HG02938 (cell line): Measurements from ENCODE around the gene ADD2.
"Not testable (repeated sequence)": the region's sequence is repeated elsewhere in the genome, so short reads cannot be mapped to it uniquely, and the experiment has no call there.

Experiments used
- ATAC-seq: cut with Tn5 transposase; IDR thresholded peaks from one replicate; pipeline ENCODE4 v1.9.1; 2021; ENCODE audit warnings: mild to moderate bottlenecking, moderate library complexity; ENCODE audit not compliant: unreplicated experiment

Gene ADD2, protein sequence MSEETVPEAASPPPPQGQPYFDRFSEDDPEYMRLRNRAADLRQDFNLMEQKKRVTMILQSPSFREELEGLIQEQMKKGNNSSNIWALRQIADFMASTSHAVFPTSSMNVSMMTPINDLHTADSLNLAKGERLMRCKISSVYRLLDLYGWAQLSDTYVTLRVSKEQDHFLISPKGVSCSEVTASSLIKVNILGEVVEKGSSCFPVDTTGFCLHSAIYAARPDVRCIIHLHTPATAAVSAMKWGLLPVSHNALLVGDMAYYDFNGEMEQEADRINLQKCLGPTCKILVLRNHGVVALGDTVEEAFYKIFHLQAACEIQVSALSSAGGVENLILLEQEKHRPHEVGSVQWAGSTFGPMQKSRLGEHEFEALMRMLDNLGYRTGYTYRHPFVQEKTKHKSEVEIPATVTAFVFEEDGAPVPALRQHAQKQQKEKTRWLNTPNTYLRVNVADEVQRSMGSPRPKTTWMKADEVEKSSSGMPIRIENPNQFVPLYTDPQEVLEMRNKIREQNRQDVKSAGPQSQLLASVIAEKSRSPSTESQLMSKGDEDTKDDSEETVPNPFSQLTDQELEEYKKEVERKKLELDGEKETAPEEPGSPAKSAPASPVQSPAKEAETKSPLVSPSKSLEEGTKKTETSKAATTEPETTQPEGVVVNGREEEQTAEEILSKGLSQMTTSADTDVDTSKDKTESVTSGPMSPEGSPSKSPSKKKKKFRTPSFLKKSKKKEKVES

DNA sequence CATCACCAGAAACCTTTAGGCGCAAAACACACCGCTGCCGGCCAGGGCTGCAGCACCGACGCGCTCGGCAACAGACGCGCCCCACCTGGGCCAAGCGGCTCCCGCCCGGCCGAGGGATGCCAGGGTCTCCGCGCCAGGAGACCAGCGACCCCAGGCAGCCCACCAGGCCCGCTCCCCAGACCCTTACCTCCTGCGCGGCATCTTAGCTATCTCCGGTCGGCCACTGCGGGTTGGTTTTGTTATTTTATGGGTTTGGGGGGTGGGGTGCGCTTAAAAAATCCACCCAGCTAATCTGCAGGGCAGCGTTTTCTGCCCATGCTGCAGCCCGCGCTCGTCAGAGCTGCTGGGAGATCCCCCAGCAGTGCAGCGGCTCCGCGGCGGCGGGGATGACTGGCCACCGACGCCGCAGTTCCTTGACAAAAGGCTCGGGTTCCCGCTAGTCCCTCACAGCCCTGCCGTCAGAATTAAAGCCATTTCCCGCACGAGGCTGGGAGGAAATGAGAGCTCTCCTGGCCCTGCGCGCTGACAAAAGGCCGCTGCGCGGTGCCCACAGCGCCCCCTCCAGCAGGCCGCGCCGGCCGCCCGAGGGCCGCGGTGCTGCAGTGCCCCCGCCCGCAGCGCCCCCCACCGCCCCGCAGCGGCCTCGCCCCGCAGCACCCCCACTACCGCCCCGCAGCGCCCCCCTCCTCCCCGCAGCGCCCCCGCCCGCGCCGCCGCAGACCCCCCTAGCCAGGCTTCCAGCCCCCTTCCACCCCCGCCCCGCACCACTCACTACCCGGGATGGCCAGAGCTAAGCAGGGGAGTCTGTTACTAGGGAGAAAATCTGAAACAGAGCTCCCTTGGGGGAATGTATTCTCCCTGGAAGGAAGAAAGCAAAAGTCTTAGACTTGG lies at the start of gene ADD2:
Gene ADD2, minus strand, starts transcription at position 502 of the 891 bp plus-strand sequence. CDS start 61,792 bp downstream, outside the sequence.
- ATAC-seq = no peak

- no peak for ATAC-seq
Observed at GRCh38 chr2:70817284-70817954, 49.4 kb upstream of the ADD2 start.

DNA sequence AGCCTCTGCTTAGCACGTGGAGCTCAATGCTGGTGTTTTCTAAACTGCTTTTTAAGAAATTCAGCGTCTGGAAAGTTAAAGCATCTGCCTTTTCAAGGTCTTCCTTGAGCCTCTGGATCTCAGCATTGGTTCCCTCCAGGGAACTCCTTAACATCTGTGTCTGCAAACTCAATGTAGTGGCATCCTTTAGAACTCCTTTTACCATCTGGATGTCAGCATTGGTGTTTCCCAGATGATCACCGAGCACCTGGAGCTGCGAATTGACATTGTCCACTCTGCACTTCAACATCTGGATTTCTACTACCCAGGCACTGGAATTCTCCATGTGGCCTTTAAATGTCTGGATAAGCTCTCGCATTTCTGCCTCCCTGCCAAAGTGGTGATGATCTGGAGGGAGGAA lies 48.7 kb upstream of the ADD2 start:
- no peak for ATAC-seq

DNA sequence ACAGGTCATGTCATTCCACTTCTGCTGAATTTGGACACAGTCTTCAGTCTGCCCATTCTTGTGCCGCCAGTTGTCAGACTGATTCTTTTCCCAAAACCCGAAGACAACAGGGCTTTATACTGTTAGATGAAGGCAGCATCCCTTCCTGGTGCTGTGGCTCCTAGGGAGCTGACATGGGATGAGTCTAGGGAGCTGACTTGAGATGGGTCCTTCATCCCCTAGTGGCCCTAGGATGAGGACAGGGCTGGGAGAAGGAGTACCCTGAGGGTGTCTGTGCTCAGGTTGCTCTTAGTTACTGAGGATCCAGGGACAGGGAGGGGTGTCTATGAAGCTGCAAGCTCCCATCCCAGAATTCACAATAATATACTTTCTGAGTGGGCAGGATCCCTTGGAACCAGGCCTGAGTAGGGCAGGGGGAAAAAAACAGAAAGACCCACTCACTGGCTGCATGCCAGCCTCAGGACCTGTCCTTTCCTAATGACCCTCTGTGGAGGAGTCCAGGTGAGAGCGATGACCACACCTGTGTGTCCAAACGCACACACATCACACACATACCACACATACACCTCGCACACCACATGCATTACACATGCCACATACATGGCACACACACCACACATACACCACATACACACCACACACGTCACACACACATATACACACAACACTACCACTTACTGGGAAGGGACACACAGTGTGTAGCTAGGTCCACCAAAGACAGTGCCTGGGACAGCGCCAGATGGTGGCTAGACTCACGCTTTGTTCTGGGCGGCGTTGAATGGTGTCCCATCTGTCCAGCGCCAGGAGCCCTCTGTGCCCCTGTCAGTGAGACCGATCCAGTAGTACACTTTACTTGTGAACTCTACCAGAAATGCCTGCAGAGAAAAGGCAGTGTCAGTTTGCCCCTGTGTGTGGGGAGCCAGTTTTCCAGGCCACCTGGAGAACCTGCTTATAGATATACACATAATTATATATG lies 41.3 kb upstream of the ADD2 start:
- no peak for ATAC-seq

DNA sequence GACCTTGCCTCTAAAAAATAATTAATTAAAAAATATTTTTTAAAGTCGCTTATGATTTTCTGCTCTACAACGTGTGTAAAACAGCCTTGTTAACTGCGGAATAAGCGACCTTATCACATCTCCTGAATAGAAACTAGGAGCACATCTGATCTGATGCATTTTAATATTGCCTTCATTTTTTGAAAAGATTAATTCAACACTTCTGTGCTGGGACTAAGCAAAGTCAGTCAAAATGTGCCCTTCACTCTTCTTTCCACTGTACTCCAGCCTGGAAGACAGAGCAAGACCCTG lies 39.8 kb upstream of the ADD2 start:
- no peak for ATAC-seq

- ATAC-seq = no peak
Observed at GRCh38 chr2:70807102-70807827, 39.3 kb upstream of the ADD2 start.

- ATAC-seq = no peak
Observed at GRCh38 chr2:70806620-70807019, 38.6 kb upstream of the ADD2 start.

- no peak for ATAC-seq
Observed at GRCh38 chr2:70806013-70806412, 38.0 kb upstream of the ADD2 start.

DNA sequence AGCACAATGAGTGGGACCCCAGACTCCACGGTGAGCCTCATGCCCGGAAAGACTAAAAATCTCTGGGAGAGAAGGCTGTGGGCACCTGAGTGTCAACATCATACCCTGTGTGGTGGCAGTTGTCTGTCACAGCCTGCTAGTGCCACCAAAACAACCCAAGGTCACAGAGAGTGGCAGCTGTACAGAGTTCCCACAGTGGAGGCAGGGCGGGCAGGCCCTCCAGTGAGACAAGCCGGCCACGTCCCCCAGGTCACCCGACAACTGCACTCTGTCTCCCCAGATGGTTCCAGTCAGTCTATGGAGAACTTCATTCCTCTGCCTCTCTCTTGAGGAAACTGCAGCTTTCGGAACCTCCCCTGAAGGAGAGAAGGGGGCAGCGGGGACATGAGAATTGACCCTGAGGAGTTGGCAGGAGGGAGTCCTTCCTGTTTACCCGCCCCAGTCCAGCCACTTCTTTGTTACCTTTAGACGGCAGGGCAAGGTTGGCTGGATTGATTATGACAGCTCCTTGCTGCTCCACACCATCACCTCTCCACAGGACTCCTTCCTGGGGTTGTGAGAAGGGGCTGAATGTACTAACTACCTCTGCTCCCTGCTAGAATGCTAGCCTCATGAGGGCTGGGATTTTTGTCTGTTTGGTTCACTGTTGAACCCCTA lies 33.7 kb upstream of the ADD2 start:
- ATAC-seq = no peak

DNA sequence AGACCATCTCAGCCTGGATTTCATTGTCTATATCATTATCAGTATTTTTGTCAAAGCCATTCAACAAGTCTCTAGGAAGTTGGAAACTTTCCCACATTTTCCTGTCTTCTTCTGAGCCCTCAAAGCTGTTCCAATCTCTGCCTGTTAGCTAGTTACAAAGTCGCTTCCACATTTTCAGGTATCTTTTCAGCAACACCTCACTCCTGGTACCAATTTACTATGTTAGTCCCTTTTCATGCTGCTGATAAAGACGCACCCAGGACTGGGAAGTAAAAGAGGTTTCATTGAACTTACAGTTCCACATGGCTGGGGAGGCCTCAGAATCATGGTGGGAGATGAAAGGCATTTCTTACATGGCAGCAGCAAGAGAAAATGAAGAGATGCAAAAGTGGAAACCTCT lies 31.7 kb upstream of the ADD2 start:
- ATAC-seq = no peak

- not testable (repeated sequence) for ATAC-seq
Observed at GRCh38 chr2:70797996-70798395, 30.0 kb upstream of the ADD2 start.

- no peak for ATAC-seq
Observed at GRCh38 chr2:70797506-70797905, 29.5 kb upstream of the ADD2 start.

DNA sequence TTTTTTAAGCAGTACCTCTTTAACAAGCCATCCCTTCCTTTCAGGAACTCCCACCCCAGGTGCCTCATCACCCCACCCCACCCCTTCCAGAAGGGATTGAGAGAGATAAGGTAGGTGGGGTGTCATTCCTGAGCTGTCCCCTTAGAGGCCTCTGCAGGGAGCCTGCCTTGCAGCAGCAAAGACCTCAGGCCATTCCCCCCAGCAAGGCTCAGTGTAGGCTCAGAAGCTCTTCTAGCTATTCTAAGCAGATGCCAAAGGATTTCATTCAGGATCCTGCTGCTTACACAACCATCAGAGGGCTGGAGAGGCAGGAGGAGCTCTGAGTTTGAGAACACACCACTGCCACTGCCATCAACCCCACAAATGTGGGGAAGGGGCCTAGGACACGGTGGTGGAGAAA lies 28.3 kb upstream of the ADD2 start:
- no peak for ATAC-seq

DNA sequence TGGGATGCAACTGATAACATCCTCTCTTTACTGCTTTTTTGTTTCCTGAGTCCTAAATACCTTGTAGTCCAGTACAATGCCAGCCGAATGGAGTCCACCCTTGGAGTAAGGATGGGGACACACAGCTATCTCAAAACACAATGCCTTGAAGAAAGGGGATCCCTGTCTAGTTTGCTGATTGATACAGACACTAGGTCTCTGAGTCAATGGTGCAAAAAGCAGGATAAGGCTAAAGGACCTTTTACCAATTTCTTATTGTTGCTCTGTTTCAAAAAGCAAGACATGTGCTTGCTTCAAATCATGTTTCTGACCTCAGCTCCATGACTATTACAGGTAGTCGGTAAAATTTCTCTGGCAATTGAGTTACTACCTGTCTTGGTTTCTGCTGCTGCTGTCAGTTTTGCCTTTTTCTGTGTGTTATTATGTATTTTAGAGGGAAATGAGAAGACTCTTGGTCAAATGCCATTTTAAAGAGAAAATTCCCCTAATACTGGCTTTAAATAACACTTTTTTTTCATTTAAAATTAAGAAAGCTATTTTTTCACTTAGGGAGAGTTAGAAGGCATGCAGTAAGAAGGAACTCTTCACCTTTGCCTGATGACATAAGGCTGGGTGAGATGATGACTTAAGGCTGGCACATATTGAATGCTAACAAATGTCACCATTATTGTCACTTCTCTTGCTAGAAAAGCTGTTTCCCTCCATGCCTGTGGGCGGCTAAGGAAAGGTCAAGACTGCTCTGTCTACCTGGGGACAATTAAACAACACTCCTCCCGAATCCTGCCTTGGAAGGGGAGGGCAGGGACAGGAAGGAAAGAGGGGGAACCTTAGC lies 27.4 kb upstream of the ADD2 start:
- ATAC-seq = no peak

DNA sequence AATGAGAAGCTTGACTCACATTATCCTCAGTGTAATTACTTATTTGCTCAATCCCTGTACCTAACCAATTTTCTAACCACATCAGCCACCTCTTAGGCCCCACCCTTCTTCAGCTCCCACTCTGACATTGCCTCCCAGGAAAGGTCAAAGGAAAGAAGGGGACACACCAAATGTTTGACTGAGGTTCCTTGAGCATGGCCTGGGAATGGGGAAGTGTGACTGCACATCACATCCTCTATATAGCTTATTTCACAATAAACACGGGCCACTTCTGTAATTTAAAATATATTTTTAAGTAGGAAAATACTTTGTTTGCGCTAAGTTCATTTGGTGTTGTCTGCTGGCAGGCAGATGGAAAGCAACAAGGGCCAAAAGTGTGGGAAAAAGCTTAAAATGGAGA lies 25.4 kb upstream of the ADD2 start:
- no peak for ATAC-seq

DNA sequence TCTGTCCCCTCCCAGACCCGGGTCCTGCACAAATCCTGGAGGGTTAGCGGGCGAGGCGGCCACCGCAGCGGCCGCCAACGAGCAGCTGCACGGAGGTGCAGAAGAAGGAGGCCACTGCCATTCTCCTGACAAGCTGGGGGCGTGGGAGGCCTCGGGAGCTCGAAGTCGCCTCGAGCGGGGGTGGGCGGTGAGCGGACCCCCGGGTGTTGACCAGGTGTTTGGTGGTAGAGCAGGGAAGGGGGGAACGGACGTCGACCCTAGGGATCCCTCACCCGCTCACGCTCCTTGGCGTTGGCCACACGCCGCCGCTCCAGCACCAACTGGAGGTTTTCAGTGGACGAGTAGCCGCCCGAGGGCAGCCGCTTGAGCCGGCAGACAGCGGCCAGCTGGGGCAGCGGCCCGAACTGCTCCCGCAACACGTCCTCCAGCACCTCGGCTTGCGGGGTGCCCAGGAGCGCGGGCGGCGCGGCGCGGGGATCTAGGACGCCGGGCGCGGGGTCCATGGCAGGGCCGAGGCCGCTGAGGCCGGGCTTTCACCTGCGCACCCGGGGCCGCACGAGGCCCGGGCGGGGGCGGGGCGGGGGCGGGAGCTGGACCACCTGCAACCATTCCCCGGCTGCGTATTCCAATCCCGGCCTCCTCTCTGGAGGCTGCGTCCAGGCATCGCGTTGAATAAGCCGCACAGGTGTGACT lies 22.3 kb upstream of the ADD2 start, which contains the start of gene FIGLA:
Gene FIGLA, minus strand, starts transcription at position 508 of the 693 bp plus-strand sequence. Its CDS starts 5 bp downstream, at position 503.
- ATAC-seq = no peak
